ENCODE measurements around the gene DHH. TPM values are rescaled to one million over a fixed set of nuclear protein-coding genes. Genes with fewer than 3 reads are reported as not detected.

The DHH gene
- total and polyA plus RNA-seq, 9 of the 15 experiments (the other 6 are each of a cell fraction or from before 2014, with no cell fraction given), result 0.07 to 2.6 (median 0.54) TPM

GRCh38 chr12:49130151-49131050 is 35.8 kb upstream of the DHH start (continued):
- peak; percentile 93; the same call in 1 of the 2 replicates for TF ChIP-seq ZBTB9 (CRISPR knock-in tag; IDR thresholded peaks at IDR 0.05)
- no peak; the same call in 1 of the 2 replicates for TF ChIP-seq TCFL5 (CRISPR knock-in tag; conservative IDR thresholded peaks at IDR 0.05)
- TF ChIP-seq MITF (IDR thresholded peaks at IDR 0.05), result no peak
- no peak; the same call in 1 of the 2 replicates for TF ChIP-seq PTRF (tag; IDR thresholded peaks at IDR 0.05)
- no peak for TF ChIP-seq EZH2 (IDR thresholded peaks at IDR 0.05; ENCODE audit: borderline replicate concordance, low read depth, low read length)
- no peak for TF ChIP-seq ZNF408 (CRISPR knock-in tag; IDR thresholded peaks at IDR 0.05; ENCODE audit: low read depth)
- TF ChIP-seq MEF2A (IDR thresholded peaks at IDR 0.05; ENCODE audit: control insufficient read depth, low read depth, low read length), result 0 out of 2 replicates have a peak, but pooled peaks have one; percentile 11
- no peak for TF ChIP-seq FOXJ3 (CRISPR knock-in tag; IDR thresholded peaks at IDR 0.05)
- no peak; the same call in 1 of the 2 replicates for TF ChIP-seq RUNX1 (IDR thresholded peaks at IDR 0.05; ENCODE audit: low read depth)
- peak; percentile 69 to 70; a peak in 3 of 4 replicates for TF ChIP-seq TRIM24 (IDR thresholded peaks at IDR 0.05)
- peak; percentile 43 for TF ChIP-seq RBBP5 (IDR thresholded peaks at IDR 0.05; ENCODE audit: borderline replicate concordance, insufficient read depth, low read length, poor library complexity, severe bottlenecking)
- TF ChIP-seq NCOA2 (IDR thresholded peaks at IDR 0.05; ENCODE audit: partially characterized antibody in 2 of 2), result no peak
- TF ChIP-seq TGIF2 (CRISPR knock-in tag; IDR thresholded peaks at IDR 0.05), result peak; percentile 84; the same call in 1 of the 2 replicates
- TF ChIP-seq ZBTB34 (CRISPR knock-in tag; IDR thresholded peaks at IDR 0.05), result no peak
- TF ChIP-seq COPS2 (conservative IDR thresholded peaks at IDR 0.05), result no peak
- TF ChIP-seq ZNF639 (CRISPR knock-in tag; conservative IDR thresholded peaks at IDR 0.05 in 1 of 2, IDR thresholded peaks at IDR 0.05 in 1 of 2), result peak in 1 of 2 experiments; percentile 52; a peak in 1 of 4 replicates
- TF ChIP-seq ZEB2 (IDR thresholded peaks at IDR 0.05), result peak; percentile 45; the same call in 1 of the 2 replicates
